WTC11 (cell line): ENCODE data around the gene SMCR8. TPM values are rescaled to one million over a fixed set of nuclear protein-coding genes. Genes with fewer than 3 reads are reported as not detected.
"Not testable (repeated sequence)": the region's sequence is repeated elsewhere in the genome, so short reads cannot be mapped to it uniquely, and the experiment has no call there.

Source experiments
- ATAC-seq: fragments of 200-7000 bp; cut with Tn5 transposase; 2 replicates; pipeline ENCODE4 v1.10.0; 2021; ENCODE audit warnings: mild to moderate bottlenecking, moderate library complexity
- CTCF ChIA-PET: fragments of 300-600 bp; sonication (Branson Sonifier 250); formaldehyde crosslinking; loops from one replicate; lab custom pipeline; 2021; ENCODE audit warnings: antibody characterized with exemption; lab: Charles Lee
- POLR2A ChIA-PET: fragments of 350-600 bp; sonication (Branson Sonifier 250); formaldehyde crosslinking; loops from one replicate; lab custom pipeline; 2021; ENCODE audit warnings: antibody characterized with exemption; lab: Charles Lee
- DNase-seq: peaks from one replicate; pipeline ENCODE4 v3.0.0; 2021; ENCODE audit warnings: low spot score
- H3K27ac Mint-ChIP-seq: 2 replicates; pipeline ENCODE4 v1.8.0; 2021; ENCODE audit warnings: mixed read lengths
- H3K27me3 Mint-ChIP-seq: 2 replicates; pipeline ENCODE4 v1.8.0; 2021; ENCODE audit warnings: low read depth, mild to moderate bottlenecking, moderate library complexity, mixed read lengths
- H3K36me3 Mint-ChIP-seq: 2 replicates; pipeline ENCODE4 v1.8.0; 2021; ENCODE audit warnings: mixed read lengths
- H3K4me1 Mint-ChIP-seq: 2 replicates; pipeline ENCODE4 v1.8.0; 2022; ENCODE audit warnings: mixed read lengths
- H3K4me3 Mint-ChIP-seq: 2 replicates; pipeline ENCODE4 v1.8.0; 2021; ENCODE audit warnings: mild to moderate bottlenecking, moderate library complexity, mixed read lengths
- H3K9me3 Mint-ChIP-seq: 2 replicates; pipeline ENCODE4 v1.8.0; 2021; ENCODE audit warnings: mixed read lengths
- FOXJ3 ChIP-seq: sonication (generic); formaldehyde crosslinking; IDR thresholded peaks from 2 replicates; pipeline ENCODE4 v1.9.0; 2021; ENCODE audit warnings: missing genetic modification reagents, mild to moderate bottlenecking, borderline replicate concordance
- JUN ChIP-seq: sonication (generic); formaldehyde crosslinking; IDR thresholded peaks from 2 replicates; pipeline ENCODE4 v1.8.0; 2023; ENCODE audit warnings: mild to moderate bottlenecking, missing genetic modification reagents
- MAX ChIP-seq: sonication (generic); formaldehyde crosslinking; IDR thresholded peaks from 2 replicates; pipeline ENCODE4 v1.8.0; 2022; ENCODE audit warnings: mild to moderate bottlenecking, missing genetic modification reagents
- MYBL2 ChIP-seq: sonication (generic); formaldehyde crosslinking; IDR thresholded peaks from 2 replicates; pipeline ENCODE4 v1.8.1; 2023; ENCODE audit warnings: mild to moderate bottlenecking, moderate library complexity, missing genetic modification reagents
- NR2C2 ChIP-seq: sonication (generic); formaldehyde crosslinking; IDR thresholded peaks from 2 replicates; pipeline ENCODE4 v1.8.0; 2022; ENCODE audit warnings: mild to moderate bottlenecking, missing genetic modification reagents
- RELA ChIP-seq: sonication (generic); formaldehyde crosslinking; IDR thresholded peaks from 2 replicates; pipeline ENCODE4 v1.8.1; 2022; ENCODE audit warnings: missing genetic modification reagents, mild to moderate bottlenecking, borderline replicate concordance
- RORB ChIP-seq: fragments of 250-450 bp; sonication (Bioruptor Pico); IDR thresholded peaks from 2 replicates; pipeline ENCODE4 v1.9.0; 2021; ENCODE audit warnings: mild to moderate bottlenecking
- ZNF138 ChIP-seq: sonication (generic); formaldehyde crosslinking; conservative IDR thresholded peaks from 2 replicates; pipeline ENCODE4 v1.8.1; 2022; ENCODE audit warnings: mild to moderate bottlenecking, moderate library complexity, missing genetic modification reagents
- ZNF281 ChIP-seq: sonication (generic); formaldehyde crosslinking; IDR thresholded peaks from 2 replicates; pipeline ENCODE4 v1.8.0; 2023; ENCODE audit warnings: mild to moderate bottlenecking, missing genetic modification reagents
- total RNA-seq: library from RNA; stranded (reverse); gene quantifications from 3 replicates; pipeline ENCODE4 v1.2.3, GENCODE V29; 2021
- TF ChIP-seq, protein P1 (sequence below): sonication (generic); formaldehyde crosslinking; conservative IDR thresholded peaks from 2 replicates; pipeline ENCODE4 v1.8.1; 2022; ENCODE audit warnings: mild to moderate bottlenecking, missing genetic modification reagents
- TF ChIP-seq, protein P2 (sequence below): sonication (generic); formaldehyde crosslinking; IDR thresholded peaks from 2 replicates; pipeline ENCODE4 v1.8.1; 2022; ENCODE audit warnings: missing genetic modification reagents, borderline replicate concordance
- TF ChIP-seq, protein P3 (sequence below): sonication (generic); formaldehyde crosslinking; IDR thresholded peaks from 2 replicates; pipeline ENCODE4 v1.8.1; 2023; ENCODE audit warnings: mild to moderate bottlenecking, missing genetic modification reagents, borderline replicate concordance
- TF ChIP-seq, protein P4 (sequence below): fragments of 250-450 bp; sonication (Bioruptor Pico); IDR thresholded peaks from 2 replicates; pipeline ENCODE4 v1.9.0; 2021; ENCODE audit warnings: mild to moderate bottlenecking

SMCR8 gene
- total RNA-seq, 1 experiment from 2014 or later = 19.1 TPM

- H3K9me3 Mint-ChIP-seq, DNase-seq, ATAC-seq, CTCF ChIA-PET, H3K4me3 Mint-ChIP-seq, POLR2A ChIA-PET, H3K27me3 Mint-ChIP-seq, H3K4me1 Mint-ChIP-seq, H3K27ac Mint-ChIP-seq: not testable (repeated sequence)
- peaks cover 73% of the 10 kb centered on the region for H3K36me3 Mint-ChIP-seq
Measured at GRCh38 chr17:18303206-18303605, 11.9 kb upstream of the SMCR8 start.

DNA sequence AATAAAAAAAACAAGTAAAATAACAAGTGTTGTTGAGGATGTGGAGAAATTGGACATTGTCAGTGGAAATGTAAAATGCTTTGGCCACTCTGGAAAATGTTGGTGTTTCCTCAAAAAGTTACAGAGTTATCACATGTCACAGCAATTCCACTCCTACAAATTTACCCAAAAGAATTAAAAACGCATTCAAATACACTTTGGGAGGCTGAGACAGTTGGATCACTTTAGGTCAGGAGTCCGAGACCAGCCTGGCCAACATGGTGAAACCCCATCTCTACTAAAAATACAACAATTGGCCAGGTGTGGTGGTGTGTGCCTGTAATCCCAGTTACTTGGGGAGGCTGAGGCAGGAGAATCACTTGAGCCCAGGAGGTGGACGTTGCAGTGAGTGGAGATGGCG, 5.9 kb upstream of the SMCR8 start:
- CTCF ChIA-PET = no interaction called here
- peaks cover 60% of the 10 kb centered on the region for H3K36me3 Mint-ChIP-seq
- TF ChIP-seq FOXJ3 = no peak
- TF ChIP-seq, protein P1, sequence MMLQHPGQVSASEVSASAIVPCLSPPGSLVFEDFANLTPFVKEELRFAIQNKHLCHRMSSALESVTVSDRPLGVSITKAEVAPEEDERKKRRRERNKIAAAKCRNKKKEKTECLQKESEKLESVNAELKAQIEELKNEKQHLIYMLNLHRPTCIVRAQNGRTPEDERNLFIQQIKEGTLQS (CRISPR knock-in tag) = no peak
- no peak for TF ChIP-seq MAX
- TF ChIP-seq ZNF138 (CRISPR knock-in tag) = no peak
- TF ChIP-seq RORB (CRISPR knock-in tag) = no peak
- TF ChIP-seq, protein P2, sequence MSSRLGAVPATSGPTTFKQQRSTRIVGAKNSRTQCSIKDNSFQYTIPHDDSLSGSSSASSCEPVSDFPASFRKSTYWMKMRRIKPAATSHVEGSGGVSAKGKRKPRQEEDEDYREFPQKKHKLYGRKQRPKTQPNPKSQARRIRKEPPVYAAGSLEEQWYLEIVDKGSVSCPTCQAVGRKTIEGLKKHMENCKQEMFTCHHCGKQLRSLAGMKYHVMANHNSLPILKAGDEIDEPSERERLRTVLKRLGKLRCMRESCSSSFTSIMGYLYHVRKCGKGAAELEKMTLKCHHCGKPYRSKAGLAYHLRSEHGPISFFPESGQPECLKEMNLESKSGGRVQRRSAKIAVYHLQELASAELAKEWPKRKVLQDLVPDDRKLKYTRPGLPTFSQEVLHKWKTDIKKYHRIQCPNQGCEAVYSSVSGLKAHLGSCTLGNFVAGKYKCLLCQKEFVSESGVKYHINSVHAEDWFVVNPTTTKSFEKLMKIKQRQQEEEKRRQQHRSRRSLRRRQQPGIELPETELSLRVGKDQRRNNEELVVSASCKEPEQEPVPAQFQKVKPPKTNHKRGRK (CRISPR knock-in tag) = no peak
- TF ChIP-seq RELA = no peak
- no peak for TF ChIP-seq MYBL2 (CRISPR knock-in tag)
- TF ChIP-seq, protein P3, sequence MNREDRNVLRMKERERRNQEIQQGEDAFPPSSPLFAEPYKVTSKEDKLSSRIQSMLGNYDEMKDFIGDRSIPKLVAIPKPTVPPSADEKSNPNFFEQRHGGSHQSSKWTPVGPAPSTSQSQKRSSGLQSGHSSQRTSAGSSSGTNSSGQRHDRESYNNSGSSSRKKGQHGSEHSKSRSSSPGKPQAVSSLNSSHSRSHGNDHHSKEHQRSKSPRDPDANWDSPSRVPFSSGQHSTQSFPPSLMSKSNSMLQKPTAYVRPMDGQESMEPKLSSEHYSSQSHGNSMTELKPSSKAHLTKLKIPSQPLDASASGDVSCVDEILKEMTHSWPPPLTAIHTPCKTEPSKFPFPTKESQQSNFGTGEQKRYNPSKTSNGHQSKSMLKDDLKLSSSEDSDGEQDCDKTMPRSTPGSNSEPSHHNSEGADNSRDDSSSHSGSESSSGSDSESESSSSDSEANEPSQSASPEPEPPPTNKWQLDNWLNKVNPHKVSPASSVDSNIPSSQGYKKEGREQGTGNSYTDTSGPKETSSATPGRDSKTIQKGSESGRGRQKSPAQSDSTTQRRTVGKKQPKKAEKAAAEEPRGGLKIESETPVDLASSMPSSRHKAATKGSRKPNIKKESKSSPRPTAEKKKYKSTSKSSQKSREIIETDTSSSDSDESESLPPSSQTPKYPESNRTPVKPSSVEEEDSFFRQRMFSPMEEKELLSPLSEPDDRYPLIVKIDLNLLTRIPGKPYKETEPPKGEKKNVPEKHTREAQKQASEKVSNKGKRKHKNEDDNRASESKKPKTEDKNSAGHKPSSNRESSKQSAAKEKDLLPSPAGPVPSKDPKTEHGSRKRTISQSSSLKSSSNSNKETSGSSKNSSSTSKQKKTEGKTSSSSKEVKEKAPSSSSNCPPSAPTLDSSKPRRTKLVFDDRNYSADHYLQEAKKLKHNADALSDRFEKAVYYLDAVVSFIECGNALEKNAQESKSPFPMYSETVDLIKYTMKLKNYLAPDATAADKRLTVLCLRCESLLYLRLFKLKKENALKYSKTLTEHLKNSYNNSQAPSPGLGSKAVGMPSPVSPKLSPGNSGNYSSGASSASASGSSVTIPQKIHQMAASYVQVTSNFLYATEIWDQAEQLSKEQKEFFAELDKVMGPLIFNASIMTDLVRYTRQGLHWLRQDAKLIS (CRISPR knock-in tag) = no peak
- TF ChIP-seq NR2C2 (CRISPR knock-in tag) = no peak
- no peak for TF ChIP-seq ZNF281 (CRISPR knock-in tag)
- TF ChIP-seq, protein P4, sequence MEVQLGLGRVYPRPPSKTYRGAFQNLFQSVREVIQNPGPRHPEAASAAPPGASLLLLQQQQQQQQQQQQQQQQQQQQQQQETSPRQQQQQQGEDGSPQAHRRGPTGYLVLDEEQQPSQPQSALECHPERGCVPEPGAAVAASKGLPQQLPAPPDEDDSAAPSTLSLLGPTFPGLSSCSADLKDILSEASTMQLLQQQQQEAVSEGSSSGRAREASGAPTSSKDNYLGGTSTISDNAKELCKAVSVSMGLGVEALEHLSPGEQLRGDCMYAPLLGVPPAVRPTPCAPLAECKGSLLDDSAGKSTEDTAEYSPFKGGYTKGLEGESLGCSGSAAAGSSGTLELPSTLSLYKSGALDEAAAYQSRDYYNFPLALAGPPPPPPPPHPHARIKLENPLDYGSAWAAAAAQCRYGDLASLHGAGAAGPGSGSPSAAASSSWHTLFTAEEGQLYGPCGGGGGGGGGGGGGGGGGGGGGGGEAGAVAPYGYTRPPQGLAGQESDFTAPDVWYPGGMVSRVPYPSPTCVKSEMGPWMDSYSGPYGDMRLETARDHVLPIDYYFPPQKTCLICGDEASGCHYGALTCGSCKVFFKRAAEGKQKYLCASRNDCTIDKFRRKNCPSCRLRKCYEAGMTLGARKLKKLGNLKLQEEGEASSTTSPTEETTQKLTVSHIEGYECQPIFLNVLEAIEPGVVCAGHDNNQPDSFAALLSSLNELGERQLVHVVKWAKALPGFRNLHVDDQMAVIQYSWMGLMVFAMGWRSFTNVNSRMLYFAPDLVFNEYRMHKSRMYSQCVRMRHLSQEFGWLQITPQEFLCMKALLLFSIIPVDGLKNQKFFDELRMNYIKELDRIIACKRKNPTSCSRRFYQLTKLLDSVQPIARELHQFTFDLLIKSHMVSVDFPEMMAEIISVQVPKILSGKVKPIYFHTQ (CRISPR knock-in tag) = no peak
- TF ChIP-seq JUN (CRISPR knock-in tag) = no peak
- no peak overlapping the region for H3K27ac Mint-ChIP-seq
- no peaks in the 10 kb centered on the region for H3K9me3 Mint-ChIP-seq
- H3K4me1 Mint-ChIP-seq = peaks cover 21% of the 10 kb centered on the region
- POLR2A ChIA-PET = no interaction called here
- H3K27me3 Mint-ChIP-seq = no peaks in the 10 kb centered on the region
- ATAC-seq (no peak), DNase-seq (no peak)
- H3K4me3 Mint-ChIP-seq = no peak overlapping the region
